Astrocyte (in vitro differentiated cells and primary cell): Measurements from ENCODE around the gene PAM.

Experiments used
- EZH2 ChIP-seq: IDR thresholded peaks from 2 replicates; pipeline ENCODE4 v1.6.1; 2012; ENCODE audit warnings: mild to moderate bottlenecking, low read length, inconsistent platforms; ENCODE audit not compliant: insufficient read depth
- TF ChIP-seq, protein P1 (sequence below): IDR thresholded peaks from 2 replicates; pipeline ENCODE4 v1.5.1; 2011; ENCODE audit warnings: low read depth, mild to moderate bottlenecking, inconsistent platforms, low read length, moderate library complexity; ENCODE audit not compliant: insufficient read depth

- TF ChIP-seq, protein P1, sequence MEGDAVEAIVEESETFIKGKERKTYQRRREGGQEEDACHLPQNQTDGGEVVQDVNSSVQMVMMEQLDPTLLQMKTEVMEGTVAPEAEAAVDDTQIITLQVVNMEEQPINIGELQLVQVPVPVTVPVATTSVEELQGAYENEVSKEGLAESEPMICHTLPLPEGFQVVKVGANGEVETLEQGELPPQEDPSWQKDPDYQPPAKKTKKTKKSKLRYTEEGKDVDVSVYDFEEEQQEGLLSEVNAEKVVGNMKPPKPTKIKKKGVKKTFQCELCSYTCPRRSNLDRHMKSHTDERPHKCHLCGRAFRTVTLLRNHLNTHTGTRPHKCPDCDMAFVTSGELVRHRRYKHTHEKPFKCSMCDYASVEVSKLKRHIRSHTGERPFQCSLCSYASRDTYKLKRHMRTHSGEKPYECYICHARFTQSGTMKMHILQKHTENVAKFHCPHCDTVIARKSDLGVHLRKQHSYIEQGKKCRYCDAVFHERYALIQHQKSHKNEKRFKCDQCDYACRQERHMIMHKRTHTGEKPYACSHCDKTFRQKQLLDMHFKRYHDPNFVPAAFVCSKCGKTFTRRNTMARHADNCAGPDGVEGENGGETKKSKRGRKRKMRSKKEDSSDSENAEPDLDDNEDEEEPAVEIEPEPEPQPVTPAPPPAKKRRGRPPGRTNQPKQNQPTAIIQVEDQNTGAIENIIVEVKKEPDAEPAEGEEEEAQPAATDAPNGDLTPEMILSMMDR = no peak
- no peak for TF ChIP-seq EZH2
Measured at GRCh38 chr5:102766295-102767090, 11.4 kb downstream of the PAM start.
